Natural killer cell (primary cell): ENCODE measurements around the gene AZU1. TPM values are rescaled to one million over a fixed set of nuclear protein-coding genes. Genes with fewer than 3 reads are reported as not detected.

Experiments
- ATAC-seq, 3 donors: fragments of 150-1000 bp in 2 of 3; fragments of 200-7000 bp in 1 of 3; cut with Tn5 transposase; 1 replicate in 1 of 3; 2 replicates in 2 of 3; pipeline ENCODE4 v1.10.0; 2021; ENCODE audit warnings: mild to moderate bottlenecking in 2 of 3, moderate library complexity in 2 of 3
- DNase-seq, 2 donors: peaks; one replicate each; pipeline versions ENCODE4 v3.0.0 to v3.0.0-alpha.2; 2013 to 2021; ENCODE audit warnings: mixed read lengths in 1 of 2
- H3K27ac ChIP-seq: one replicate; pipeline ENCODE4 v1.5.1; 2013; ENCODE audit warnings: mild to moderate bottlenecking, low read length
- H3K27me3 ChIP-seq: one replicate; pipeline ENCODE4 v1.6.1; 2013; ENCODE audit warnings: low read length; ENCODE audit not compliant: control insufficient read depth, insufficient read depth
- H3K36me3 ChIP-seq: one replicate; pipeline ENCODE4 v1.6.1; 2013; ENCODE audit warnings: low read length; ENCODE audit not compliant: control insufficient read depth, insufficient read depth
- H3K4me1 ChIP-seq: one replicate; pipeline ENCODE4 v1.6.1; 2013; ENCODE audit warnings: low read length; ENCODE audit not compliant: control insufficient read depth, insufficient read depth
- H3K4me3 ChIP-seq: one replicate; pipeline ENCODE4 v1.5.1; 2013; ENCODE audit warnings: low read length
- H3K9me3 ChIP-seq: one replicate; pipeline ENCODE4 v1.6.1; 2013; ENCODE audit warnings: low read length; ENCODE audit not compliant: control insufficient read depth, insufficient read depth
- H3K27ac Mint-ChIP-seq, 2 donors: one replicate each; pipeline ENCODE4 v1.8.0; 2022; ENCODE audit warnings: mild to moderate bottlenecking in 2 of 2, mixed read lengths in 2 of 2, moderate library complexity in 1 of 2
- H3K27me3 Mint-ChIP-seq, 2 donors: one replicate each; pipeline ENCODE4 v1.8.0; 2022; ENCODE audit warnings: low read depth in 2 of 2, mixed read lengths in 2 of 2
- H3K36me3 Mint-ChIP-seq: one replicate; pipeline ENCODE4 v1.8.0; 2022; ENCODE audit warnings: mixed read lengths
- H3K4me1 Mint-ChIP-seq, 2 donors: one replicate each; pipeline ENCODE4 v1.8.0; 2022; ENCODE audit warnings: mixed read lengths in 2 of 2
- H3K4me3 Mint-ChIP-seq: one replicate; pipeline ENCODE4 v1.8.0; 2022; ENCODE audit warnings: mild to moderate bottlenecking, moderate library complexity, mixed read lengths
- H3K9me3 Mint-ChIP-seq, 2 donors: one replicate each; pipeline ENCODE4 v1.8.0; 2022; ENCODE audit warnings: mixed read lengths in 2 of 2
- CTCF ChIP-seq: fragments of 200-600 bp; IDR thresholded peaks from one replicate; pipeline ENCODE4 v1.8.0; 2022; ENCODE audit warnings: antibody characterized with exemption
- WGBS: methylation state at CpG from one replicate; pipeline ENCODE4 v1.1.7; 2013; ENCODE audit warnings: missing lambda C conversion rate; ENCODE audit not compliant: insufficient coverage; 5-methylcytosine and 5-hydroxymethylcytosine counted together
- intact Hi-C: fragments of 100-400 bp; cut with micrococcal nuclease; formaldehyde crosslinking; loops from one replicate; pipeline ENCODE4 v1.14.2; 2022
- total RNA-seq, 4 donors: library from RNA; stranded (reverse); fragments of 120-200 nt in 1 of 4; gene quantifications; one replicate each; pipeline versions ENCODE4 v1.2.3 to v1.2.4, GENCODE V29; 2013 to 2022

AZU1 gene
- total RNA-seq, 3 donors from 2014 or later (not counting 1 experiment from before 2014, with no cell fraction given) = 0.87 to 2.5 (median 1.8) TPM

DNA sequence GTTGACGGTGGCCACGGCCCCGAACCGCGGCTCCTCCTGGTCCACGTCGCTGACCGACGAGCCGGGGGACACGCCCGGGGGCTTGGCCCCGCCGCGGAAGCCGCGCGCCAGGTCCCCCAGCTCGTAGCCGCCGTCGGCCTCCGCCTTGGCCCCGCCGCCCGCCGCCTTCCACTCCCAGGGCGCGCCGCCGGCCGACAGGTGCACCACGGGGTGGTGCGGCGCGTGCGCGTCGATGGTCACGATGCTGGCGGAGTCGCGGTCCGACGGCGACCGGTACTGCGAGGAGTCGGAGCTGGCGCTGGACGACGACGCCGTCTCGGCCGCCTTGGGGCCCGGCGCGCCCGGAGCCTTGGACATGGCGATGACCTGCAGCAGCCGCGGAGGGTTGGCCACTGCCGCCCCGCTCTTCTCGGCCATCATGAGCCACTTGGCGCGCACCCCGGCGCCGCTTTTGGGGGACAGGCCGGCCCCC is 14.9 kb upstream of the AZU1 start:
- Histone ChIP-seq H3K27me3 (no peaks in the 10 kb centered on the region), H3K27ac (no peak overlapping the region), H3K4me1 (no peaks in the 10 kb centered on the region), H3K36me3 (peaks cover 40% of the 10 kb centered on the region), H3K9me3 (no peaks in the 10 kb centered on the region), H3K4me3 (no peak overlapping the region)
- peaks cover 1% of the 10 kb centered on the region for H3K36me3 Mint-ChIP-seq
- H3K4me3 Mint-ChIP-seq = no peak overlapping the region
- WGBS = 97% methylated on average over 72 of the region's 72 CpGs
- no peaks in the 10 kb centered on the region for H3K27me3 Mint-ChIP-seq
- no peak for TF ChIP-seq CTCF
- H3K27ac Mint-ChIP-seq = no peak overlapping the region
- DNase-seq (no peak), ATAC-seq (peak in 1 of 3 donors; percentile 14)
- H3K4me1 Mint-ChIP-seq = peaks cover under 1 to 14% of the 10 kb centered on the region in 2 donors
- intact Hi-C loops = no loop called here
- H3K9me3 Mint-ChIP-seq = peaks cover 0 to 4% of the 10 kb centered on the region in 2 donors

GRCh38 chr19:813219-814151 is 14.2 kb upstream of the AZU1 start:
- 97% methylated on average over 87 of the region's 87 CpGs for WGBS
- DNase-seq = no peak
- Mint-ChIP-seq H3K36me3 (no peaks in the 10 kb centered on the region), H3K4me1 (peaks cover 0 to 14% of the 10 kb centered on the region in 2 donors), H3K27me3 (no peaks in the 10 kb centered on the region), H3K27ac (no peak overlapping the region), H3K4me3 (no peak overlapping the region), H3K9me3 (peaks cover 0 to 4% of the 10 kb centered on the region in 2 donors)
- intact Hi-C loops = no loop called here
- Histone ChIP-seq H3K9me3 (no peaks in the 10 kb centered on the region), H3K27ac (no peak overlapping the region), H3K27me3 (no peaks in the 10 kb centered on the region), H3K4me1 (no peaks in the 10 kb centered on the region), H3K4me3 (no peak overlapping the region), H3K36me3 (peaks cover 35% of the 10 kb centered on the region)
- ATAC-seq = peak in 1 of 3 donors; percentile 6
- no peak for TF ChIP-seq CTCF

DNA sequence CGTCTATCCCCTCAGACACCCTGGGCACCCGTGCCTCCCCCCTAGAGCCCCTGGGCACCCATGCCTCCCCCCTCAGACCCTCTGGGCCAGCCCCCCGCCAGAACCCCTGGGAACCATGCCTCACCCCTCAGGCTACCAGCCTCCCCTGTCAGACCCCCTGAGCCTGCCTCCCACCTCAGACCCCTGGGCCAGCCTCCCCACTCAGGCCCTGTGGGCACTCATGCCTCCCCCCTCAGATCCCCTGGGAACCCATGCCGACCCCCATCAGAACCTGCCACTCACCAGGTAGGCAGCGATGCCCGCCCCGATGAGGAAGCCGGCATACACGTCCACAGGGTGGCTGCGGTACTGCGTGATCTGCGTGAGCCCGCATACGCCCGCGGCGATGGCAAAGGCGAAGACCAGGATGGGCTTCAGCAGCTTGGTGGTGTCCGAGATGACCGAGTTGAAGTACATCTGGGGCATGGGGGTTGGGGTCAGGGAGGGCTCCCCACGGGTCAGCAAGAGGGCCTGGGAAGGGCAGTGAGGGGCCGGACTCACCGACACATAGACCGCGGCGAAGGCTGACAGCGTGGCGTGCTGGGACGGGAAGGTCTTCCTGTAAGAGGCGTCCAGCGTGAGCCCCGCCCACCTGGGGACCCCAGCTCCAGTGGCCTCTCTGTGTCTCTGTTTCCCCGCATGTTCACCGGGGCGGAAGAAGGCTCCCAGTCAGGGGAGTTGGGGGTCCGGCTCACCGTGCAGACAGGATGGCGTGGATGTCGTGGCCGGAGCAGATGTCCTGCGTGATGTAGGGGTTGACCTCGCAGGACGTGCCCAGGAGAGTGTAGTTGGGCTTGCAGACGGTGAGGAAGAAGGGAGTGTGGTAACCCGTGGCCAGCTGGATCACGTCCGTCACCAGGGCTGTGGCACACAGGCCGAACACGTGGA is 13.2 kb upstream of the AZU1 start:
- intact Hi-C loops = no loop called here
- ATAC-seq (peak in 2 of 3 donors; percentile 11 to 14), DNase-seq (no peak)
- H3K27ac ChIP-seq = no peak overlapping the region
- no peaks in the 10 kb centered on the region for H3K36me3 Mint-ChIP-seq
- TF ChIP-seq CTCF = no peak
- H3K27me3 ChIP-seq = no peaks in the 10 kb centered on the region
- 95% methylated on average over 49 of the region's 49 CpGs for WGBS
- H3K4me1 Mint-ChIP-seq = peaks cover 0 to 14% of the 10 kb centered on the region in 2 donors
- peaks cover 26% of the 10 kb centered on the region for H3K36me3 ChIP-seq
- no peaks in the 10 kb centered on the region for H3K9me3 ChIP-seq
- peak overlapping the region; percentile 31 to 63 for H3K27ac Mint-ChIP-seq
- no peak overlapping the region for H3K4me3 ChIP-seq
- no peak overlapping the region for H3K4me3 Mint-ChIP-seq
- H3K4me1 ChIP-seq = no peaks in the 10 kb centered on the region
- H3K9me3 Mint-ChIP-seq = peaks cover 0 to 4% of the 10 kb centered on the region in 2 donors
- no peaks in the 10 kb centered on the region for H3K27me3 Mint-ChIP-seq
